Mesothelial cell of epicardium (in vitro differentiated cells): ENCODE results near the gene SSPN. TPM values are rescaled to one million over a fixed set of nuclear protein-coding genes. Genes with fewer than 3 reads are reported as not detected.

Experiments
- DNase-seq, 2 experiments: peaks; one replicate each; pipeline ENCODE4 v3.0.0; 2021; ENCODE audit warnings: low spot score in 2 of 2; ENCODE audit not compliant: unreplicated experiment in 2 of 2
- H3K27ac Mint-ChIP-seq: 2 replicates; pipeline ENCODE4 v1.8.0; 2021; ENCODE audit warnings: mixed read lengths
- H3K27me3 Mint-ChIP-seq: 2 replicates; pipeline ENCODE4 v1.8.0; 2021; ENCODE audit warnings: low read depth, mixed read lengths
- H3K36me3 Mint-ChIP-seq: 2 replicates; pipeline ENCODE4 v1.8.0; 2021; ENCODE audit warnings: mixed read lengths
- H3K4me1 Mint-ChIP-seq: 2 replicates; pipeline ENCODE4 v1.8.0; 2021; ENCODE audit warnings: mixed read lengths
- H3K4me3 Mint-ChIP-seq: 2 replicates; pipeline ENCODE4 v1.8.0; 2021; ENCODE audit warnings: mild to moderate bottlenecking, moderate library complexity, mixed read lengths
- H3K9me3 Mint-ChIP-seq: 2 replicates; pipeline ENCODE4 v1.8.0; 2021; ENCODE audit warnings: mixed read lengths
- CTCF ChIP-seq: fragments of 200-600 bp; sonication (generic); IDR thresholded peaks from one replicate; pipeline ENCODE4 v1.5.0; 2021; ENCODE audit warnings: antibody characterized with exemption; ENCODE audit not compliant: unreplicated experiment
- total RNA-seq: library from RNA; stranded (reverse); gene quantifications from 3 replicates; pipeline ENCODE4 v1.2.1, GENCODE V29; 2021

SSPN gene
- total RNA-seq, 1 donor from 2014 or later = 19.4 TPM

- DNase-seq = no peak
- TF ChIP-seq CTCF = no peak
These were observed 43.9 kb downstream of the SSPN start for GRCh38 chr12:26239122-26239851.

GRCh38 chr12:26239852-26240815, 44.8 kb downstream of the SSPN start:
- no peak overlapping the region for H3K27ac Mint-ChIP-seq
- H3K4me3 Mint-ChIP-seq = no peak overlapping the region
- peaks cover 23% of the 10 kb centered on the region for H3K4me1 Mint-ChIP-seq
- peaks cover 2% of the 10 kb centered on the region for H3K27me3 Mint-ChIP-seq
- no peak for TF ChIP-seq CTCF
- no peaks in the 10 kb centered on the region for H3K36me3 Mint-ChIP-seq
- H3K9me3 Mint-ChIP-seq = no peaks in the 10 kb centered on the region
- DNase-seq = no peak

More at GRCh38 chr12:26239122-26239851, 43.9 kb downstream of the SSPN start:
- no peaks in the 10 kb centered on the region for H3K9me3 Mint-ChIP-seq
- H3K4me3 Mint-ChIP-seq = no peak overlapping the region
- peaks cover 2% of the 10 kb centered on the region for H3K27me3 Mint-ChIP-seq
- H3K36me3 Mint-ChIP-seq = no peaks in the 10 kb centered on the region
- peaks cover 23% of the 10 kb centered on the region for H3K4me1 Mint-ChIP-seq
- no peak overlapping the region for H3K27ac Mint-ChIP-seq

- TF ChIP-seq CTCF = no peak
- no peaks in the 10 kb centered on the region for H3K9me3 Mint-ChIP-seq
- no peaks in the 10 kb centered on the region for H3K36me3 Mint-ChIP-seq
- H3K4me3 Mint-ChIP-seq = no peak overlapping the region
- no peak overlapping the region for H3K27ac Mint-ChIP-seq
- no peaks in the 10 kb centered on the region for H3K27me3 Mint-ChIP-seq
- peaks cover 26% of the 10 kb centered on the region for H3K4me1 Mint-ChIP-seq
- no peak for DNase-seq
These were observed 45.7 kb downstream of the SSPN start for GRCh38 chr12:26241080-26241479.

GRCh38 chr12:26242683-26243082, 47.3 kb downstream of the SSPN start:
- Mint-ChIP-seq H3K4me3 (no peak overlapping the region), H3K27me3 (no peaks in the 10 kb centered on the region), H3K36me3 (no peaks in the 10 kb centered on the region), H3K27ac (no peak overlapping the region), H3K4me1 (peaks cover 26% of the 10 kb centered on the region), H3K9me3 (no peaks in the 10 kb centered on the region)
- DNase-seq = no peak
- no peak for TF ChIP-seq CTCF

- no peak for DNase-seq
- Mint-ChIP-seq H3K27ac (no peak overlapping the region), H3K4me3 (no peak overlapping the region), H3K4me1 (peaks cover 9% of the 10 kb centered on the region), H3K9me3 (peaks cover 6% of the 10 kb centered on the region), H3K36me3 (no peaks in the 10 kb centered on the region), H3K27me3 (no peaks in the 10 kb centered on the region)
- TF ChIP-seq CTCF = no peak
These were observed 49.1 kb downstream of the SSPN start for GRCh38 chr12:26244503-26244902.
